CD4-positive, alpha-beta T cell treated with Interleukin-4 for 1 hour (primary cell): Measurements from ENCODE around the gene CDH12.
"Not testable (repeated sequence)": the region's sequence is repeated elsewhere in the genome, so short reads cannot be mapped to it uniquely, and the experiment has no call there.

Experiments
- DNase-seq, 2 donors: peaks; one replicate each; pipeline ENCODE4 v3.0.0-alpha.2; 2020 to 2022

Gene CDH12

DNA sequence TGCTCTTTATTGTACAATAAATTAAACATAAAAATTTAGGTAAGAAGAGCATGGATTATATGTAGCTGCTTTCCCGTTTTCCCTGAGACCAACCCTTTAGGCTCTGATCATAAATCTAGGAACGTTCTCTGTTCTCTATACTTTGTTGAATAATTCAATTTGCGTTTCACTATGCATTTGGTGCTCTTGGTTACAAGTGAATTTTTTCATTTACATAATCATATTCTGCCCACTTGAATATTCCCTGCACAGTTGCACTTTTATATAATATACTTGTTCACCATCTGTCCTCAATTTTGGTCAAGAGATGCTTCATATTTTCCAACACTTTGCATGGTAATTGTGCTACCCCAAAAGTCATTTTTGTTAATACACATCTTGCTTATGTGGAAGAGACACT lies 741.8 kb downstream of the CDH12 start:
- DNase-seq = no peak

DNA sequence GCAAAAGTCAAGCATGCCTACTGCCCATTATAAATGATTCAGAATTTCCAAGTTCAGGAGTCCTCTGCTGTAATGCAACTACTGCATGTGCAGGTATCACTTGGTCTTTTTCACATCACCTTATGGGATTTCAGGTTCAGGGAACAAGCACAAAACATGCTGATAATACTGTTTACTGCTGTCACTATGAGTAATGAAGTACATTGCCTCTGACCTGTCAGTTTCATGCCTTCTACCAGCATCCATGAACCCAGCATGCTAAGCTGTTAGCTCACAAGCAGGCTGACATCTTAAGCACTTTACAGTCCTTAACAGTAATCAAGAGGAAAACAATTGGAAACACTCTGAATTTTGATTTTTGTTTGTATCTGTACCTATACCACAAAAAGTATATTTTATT lies 743.8 kb downstream of the CDH12 start:
- no peak for DNase-seq

DNA sequence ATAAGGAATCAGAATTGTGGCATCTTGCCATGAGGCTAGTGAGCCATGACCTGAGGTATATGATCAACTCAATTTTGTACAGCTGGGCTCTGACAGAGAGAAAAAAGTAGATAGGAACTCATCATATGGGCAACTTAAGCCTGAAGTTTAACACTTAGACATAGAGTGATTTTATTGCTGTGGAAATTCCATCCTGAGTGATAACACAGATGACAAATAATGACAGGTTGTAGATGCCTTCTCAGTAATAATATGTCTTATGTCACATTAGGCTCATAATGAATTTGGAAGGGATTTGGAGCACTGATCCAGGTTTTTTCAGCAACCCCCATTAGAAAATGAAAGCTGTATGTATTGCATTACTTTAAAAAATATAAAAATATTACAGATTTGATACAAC lies 744.6 kb downstream of the CDH12 start:
- DNase-seq = no peak

DNA sequence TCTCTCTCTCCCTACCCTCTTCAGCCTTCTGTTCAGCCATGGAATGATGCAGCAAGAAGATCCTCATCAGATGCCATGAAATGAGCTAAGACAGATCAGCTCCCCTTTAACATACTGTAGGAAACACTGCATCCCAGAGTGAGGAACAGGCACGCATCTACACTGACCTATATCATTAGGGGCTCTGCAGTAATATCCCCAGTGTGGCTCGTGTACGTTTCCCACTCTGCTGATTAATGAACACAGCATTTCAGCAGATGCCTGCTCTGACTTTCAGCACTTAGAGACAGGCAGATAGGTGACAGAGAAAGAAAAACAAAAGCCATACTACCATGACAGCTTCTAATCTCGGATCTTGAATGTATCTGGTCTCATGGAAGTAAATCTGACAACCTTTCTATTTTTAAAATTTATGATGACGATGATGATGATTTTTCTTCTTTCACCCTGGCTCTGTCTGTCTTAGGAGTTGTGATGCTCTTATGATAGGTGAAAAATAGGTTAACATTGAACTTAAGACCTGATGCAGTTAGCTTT lies 750.3 kb downstream of the CDH12 start:
- no peak for DNase-seq

DNA sequence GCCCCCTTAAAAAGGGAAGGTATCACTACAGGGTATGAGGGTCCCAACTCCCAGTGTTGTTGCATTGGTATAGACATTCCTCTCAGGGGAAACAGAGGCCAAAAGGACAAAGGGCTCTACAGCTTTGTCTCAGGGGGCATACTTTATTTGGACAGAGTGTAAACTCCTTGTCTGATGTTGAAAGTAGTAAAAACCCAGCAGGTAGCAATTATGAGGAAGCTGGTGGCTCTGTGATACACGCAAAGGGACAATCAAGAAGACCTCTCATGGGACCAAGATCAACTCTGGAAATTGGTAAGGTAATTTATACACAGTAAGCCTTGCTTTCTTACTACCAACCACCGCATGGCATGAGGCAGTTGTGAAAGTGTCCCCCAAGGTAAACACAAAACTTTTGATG lies 764.6 kb downstream of the CDH12 start:
- DNase-seq = no peak

DNA sequence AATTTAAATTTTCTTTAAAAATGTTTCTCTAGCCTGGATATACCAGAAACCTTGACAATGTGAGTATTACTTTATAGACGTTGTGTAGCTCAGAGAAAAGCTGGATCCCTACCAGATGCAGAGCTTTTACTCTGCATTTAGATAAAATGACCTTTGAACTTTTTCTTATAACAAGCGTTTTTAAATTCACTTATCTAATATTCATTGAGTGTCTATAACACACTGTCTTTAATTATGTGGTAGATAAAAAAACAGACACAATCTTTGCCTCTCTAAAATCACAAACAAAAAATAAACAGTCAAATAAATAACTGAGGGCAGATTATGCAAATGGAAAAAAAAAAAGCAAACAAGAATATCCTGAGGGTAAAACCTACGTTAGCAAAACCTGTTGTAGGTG lies 773.6 kb downstream of the CDH12 start:
- no peak for DNase-seq

DNA sequence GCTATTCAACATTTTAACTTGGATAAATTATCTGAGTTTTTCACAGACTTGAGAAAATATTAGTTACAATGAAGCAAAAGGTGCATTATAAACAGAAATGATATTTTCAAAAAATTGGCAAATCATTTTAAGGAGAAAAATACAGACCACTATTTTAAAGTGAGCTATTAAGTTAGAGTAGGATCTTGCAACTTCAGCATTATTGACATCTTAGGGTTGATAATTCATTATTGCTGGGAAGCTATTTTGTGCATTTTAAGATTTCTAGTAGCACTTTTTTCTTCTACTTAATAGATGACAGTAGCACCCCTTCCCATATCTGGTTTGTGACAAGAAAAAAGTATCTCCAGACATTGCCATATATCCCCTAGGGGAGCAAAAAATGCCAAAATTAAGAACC lies 774.1 kb downstream of the CDH12 start:
- no peak for DNase-seq

DNA sequence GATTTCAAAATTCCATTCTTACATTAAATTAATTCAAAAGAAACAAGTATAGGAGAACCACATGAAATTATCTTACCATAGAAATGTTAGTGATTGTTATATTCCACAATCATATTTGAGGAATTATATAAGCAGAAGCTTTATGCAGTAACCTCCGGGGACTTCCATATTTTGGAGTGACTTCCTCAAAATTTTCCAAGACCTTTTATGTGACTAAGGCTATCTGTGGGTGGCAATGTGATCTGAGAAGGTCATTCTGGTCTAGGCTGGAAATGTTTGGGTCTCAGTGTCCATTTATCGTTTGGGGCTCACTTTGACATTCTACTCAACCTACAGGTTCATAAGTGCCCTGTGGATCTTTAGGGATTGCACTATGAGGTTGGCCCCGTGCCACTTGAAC lies 776.6 kb downstream of the CDH12 start:
- no peak for DNase-seq

DNA sequence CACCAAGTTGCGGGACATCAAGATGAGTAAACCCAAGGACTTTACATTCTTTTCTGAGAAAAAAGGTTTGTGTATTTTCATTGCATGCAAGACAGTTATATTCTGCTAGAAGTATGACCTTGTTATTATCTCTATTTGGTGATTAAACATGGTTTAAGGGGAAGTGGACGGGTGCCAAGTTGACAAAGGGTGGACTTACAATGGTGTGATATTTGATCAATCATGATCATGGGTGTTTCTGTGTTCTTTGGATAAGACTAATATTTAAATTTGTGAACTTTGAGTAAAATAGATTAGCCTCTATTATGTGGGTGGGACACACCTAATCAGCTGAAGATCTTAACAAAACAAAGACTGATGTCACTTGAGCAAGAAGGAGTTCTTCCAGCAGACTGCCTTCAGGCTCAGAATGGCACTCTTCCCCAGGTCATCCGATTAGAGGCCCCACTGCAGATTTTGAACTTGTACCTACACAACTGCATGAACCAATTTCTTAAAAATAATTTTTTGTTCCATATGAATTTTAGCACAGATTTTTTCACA lies 782.9 kb downstream of the CDH12 start:
- no peak for DNase-seq

DNA sequence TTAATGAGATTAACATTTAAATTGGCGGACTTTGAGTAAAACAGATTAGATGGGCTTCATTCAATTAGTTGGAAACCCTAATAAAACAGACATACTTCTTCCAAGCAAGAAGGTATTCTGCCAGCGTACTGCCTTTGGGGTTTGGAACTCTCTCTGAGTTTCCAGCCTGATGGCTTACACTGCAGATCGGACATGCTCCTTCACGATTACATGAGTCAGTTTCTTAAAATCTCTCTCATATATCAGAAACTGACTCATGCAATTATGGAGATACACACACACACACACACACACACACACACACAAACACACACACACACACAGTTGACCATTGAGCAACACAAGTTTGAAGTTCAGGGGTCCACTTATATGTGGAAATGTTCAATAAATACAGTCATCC lies 789.4 kb downstream of the CDH12 start:
- DNase-seq = no peak

DNA sequence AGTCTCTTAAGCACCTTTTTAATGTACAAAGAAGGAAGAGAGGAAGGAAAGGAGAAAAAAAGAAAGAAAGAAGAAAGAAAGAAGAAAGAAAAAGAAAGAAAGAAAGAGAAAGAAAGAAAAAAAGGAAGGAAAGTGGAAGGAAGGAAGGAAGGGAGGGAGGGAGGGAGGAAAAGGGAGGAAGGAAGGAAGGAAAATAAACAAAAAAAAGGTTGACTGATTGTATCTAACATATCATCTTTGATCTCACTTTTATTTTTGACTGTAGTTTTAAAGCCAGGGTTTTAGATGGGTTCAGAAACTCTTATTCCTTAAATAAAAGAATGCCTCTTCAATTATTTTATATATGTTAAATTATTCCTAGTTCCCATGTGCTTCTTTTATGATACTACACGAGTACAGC lies 794.5 kb downstream of the CDH12 start:
- DNase-seq = no peak

DNA sequence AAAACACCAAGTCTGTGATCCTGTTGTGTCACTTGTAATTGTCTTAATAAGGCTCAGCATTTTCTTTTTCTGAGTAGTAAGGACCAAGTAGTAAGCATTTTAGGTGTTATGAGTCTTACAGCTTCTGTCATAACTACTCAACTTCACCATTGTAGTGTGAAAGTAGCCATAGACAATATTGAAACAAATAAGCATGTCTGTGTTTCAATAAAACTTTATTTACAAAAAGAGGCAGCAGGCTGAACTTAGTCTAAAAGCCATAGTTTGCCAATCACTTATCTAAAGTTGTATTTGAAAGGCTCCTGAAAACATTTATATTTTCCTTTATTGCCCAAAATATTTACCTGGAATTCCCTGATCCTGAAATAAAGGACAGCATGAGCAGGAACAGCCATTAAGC lies 796.1 kb downstream of the CDH12 start:
- DNase-seq = no peak

DNA sequence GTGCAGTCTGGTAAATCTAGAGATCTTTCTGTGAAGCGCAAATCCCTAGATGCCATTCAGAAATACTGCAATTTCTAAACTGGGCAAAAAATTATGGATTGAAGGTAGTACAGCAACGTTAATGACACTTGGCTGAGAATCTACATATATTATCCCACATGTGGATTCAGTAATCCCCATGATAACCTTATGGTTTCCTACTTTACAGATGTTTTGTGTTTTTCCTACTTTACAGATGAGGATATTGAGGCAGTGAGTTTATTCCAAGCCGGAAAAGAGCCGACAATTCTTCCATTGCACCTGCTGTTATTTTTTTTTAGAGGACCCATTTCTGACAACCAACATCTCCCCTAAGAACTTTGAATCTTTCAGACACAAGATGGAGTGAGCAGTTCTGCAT lies 796.5 kb downstream of the CDH12 start:
- no peak for DNase-seq

DNA sequence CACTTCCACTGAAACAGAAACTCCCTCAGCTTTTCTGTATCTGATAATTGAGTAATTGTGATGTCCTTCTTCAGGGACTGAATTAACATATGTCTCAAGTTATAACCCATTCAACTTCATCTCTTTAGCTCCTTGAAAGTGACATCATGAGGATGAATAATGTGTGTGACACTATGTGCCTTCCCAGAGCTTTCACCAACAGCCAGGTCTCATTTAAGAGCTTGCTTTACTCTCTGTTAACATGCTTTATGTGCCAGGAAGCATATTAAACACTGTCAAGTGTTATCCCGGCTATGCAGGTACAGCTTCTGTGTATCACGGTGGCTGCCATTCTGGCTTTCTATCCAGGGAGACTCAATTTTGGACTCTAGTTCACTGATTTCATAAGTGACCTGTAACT lies 799.9 kb downstream of the CDH12 start:
- DNase-seq = no peak

DNA sequence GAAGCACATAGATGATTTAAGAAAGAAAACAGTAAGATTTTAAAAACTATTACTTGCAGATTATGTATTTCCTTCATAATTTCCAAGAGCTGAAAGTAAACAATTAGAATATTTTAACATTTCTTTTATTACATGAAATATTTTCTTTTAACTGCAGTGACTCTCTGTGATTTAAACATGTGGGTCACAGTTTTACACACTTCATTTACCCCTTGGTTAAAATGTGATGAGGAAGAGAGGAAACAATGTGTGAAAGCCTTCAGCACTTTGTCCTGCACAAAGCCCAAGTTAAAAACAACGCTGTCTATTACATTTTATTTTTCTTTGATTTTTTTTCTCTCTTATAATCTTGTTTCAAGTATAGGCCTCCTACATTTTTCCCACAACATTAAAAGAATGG lies 801.3 kb downstream of the CDH12 start:
- DNase-seq = no peak

DNA sequence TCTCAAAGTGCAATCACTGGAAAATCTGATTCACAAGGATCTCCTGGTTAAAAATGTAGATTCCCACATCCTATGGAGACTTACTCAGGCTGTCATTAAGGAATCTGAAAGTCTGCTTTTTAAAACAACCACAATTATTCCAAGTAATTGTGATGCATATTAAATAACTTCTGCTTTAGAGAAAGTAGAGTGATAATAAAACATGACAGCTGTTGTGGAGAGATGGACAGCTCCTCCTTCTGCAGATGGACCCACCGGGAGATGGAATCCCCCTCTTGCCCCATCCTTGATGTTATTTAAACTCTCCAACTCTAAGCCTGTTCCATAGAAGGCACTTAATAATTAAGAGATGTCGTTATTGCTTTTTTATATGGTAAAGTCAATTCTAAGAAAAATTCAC lies 802.2 kb downstream of the CDH12 start:
- DNase-seq = no peak

DNA sequence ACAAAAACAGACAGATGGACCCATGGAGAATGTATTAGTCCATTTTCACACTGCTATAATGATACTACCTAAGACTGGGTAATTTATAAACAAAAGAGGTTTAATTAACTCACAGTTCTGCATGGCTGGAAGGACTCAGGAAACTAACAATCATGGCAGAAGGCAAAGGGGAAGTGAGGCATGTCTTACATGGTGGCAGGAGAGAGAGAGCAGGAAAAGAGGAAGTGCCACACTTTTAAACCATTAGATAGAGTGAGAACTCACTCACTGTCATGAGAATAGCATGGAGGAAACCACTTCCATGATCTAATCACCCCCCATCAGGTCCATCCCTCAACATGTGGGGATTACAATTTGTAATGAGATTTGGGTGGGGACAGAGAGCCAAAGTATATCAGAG lies 808.9 kb downstream of the CDH12 start:
- no peak for DNase-seq

DNA sequence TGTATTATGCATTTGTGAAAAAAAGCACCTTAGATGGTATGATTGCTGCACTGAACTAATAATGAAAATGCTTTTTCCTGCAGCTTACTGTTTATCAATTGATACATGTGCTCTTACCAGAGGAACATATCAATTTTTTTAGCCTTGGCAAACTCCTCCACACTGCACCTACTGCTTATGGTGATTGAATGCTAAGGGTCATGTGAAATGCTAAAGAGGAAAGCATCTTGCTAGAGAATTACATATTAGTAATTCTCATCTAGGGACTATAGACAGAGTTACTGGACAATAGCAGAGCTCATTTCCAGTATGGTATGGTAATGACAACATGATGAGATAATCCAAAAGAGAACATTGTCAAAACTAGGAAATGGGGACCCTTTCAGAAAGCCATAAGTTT lies 817.1 kb downstream of the CDH12 start:
- DNase-seq = no peak

DNA sequence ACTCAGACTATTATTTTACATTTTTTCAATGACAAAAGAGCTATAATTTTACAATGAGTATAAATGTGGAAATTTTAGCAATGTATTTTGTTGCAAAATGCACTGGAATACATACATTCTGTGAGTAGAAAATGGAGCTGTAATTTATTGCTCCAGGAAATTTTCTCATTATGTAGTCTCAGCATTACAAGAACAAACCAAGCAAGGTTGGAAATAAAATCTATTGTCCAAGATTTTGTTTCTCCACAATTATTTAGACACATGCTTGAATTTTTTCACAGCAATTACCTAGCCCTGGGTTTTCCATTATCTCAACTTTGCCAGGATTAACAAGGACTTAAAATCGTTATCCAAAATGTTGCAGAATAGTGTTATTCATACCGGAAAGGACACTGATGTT lies 820.1 kb downstream of the CDH12 start:
- no peak for DNase-seq

DNA sequence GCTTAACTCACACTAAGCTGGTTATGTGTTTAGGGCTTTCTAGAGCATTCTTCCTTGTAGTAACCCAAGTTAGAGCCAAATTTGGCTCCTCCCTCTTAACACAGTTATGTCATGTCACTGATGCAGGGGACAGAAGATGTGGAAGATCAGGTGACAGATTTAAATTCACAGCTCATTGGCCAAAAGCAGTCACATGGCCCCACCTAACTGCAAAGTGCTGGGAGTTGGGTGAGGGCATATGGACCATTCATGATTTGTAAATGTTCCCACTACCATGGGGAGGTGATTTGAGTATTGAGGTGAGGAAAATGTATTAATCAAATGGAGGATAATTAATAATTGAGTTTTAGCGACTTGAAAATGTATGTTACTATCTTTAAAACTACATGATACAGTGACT lies 829.4 kb downstream of the CDH12 start:
- no peak for DNase-seq

DNA sequence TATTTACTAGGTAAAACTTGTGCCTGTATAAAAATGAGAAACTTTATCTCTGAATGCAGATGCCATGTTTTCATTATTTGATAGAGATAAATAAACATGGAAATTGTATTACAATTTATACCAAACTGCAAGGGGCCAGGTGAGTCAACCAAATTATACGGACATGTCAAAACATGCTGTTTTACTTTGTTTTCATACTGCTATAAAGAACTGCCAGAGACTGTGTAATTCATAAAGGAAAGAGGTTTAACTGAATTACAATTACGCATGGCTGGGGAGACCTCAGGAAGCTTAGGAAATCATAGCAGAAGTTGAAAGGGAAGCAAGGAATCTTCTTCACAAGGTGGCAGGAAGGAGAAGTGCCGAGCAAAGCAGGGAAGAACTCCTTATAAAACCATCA lies 840.3 kb downstream of the CDH12 start:
- not testable (repeated sequence) for DNase-seq

DNA sequence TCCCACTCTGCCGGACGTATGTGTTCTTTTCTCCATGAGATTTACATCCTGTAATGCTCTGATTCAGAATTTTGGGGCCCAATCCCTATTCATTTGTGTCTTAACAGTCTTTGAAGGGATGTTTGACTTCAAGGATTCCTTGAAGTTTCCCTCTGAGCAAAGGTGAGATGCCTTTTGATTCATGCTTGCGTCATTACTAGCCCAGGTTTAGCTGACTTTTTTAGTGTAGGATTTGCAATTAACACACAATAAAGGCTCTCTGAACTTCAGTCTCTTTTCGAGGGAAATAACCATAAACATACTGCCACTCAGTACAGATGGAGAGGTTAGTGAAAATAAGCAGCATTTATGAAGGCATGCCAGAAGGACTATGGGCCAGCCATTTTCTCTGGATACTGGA lies 842.3 kb downstream of the CDH12 start:
- DNase-seq = not testable (repeated sequence)

DNA sequence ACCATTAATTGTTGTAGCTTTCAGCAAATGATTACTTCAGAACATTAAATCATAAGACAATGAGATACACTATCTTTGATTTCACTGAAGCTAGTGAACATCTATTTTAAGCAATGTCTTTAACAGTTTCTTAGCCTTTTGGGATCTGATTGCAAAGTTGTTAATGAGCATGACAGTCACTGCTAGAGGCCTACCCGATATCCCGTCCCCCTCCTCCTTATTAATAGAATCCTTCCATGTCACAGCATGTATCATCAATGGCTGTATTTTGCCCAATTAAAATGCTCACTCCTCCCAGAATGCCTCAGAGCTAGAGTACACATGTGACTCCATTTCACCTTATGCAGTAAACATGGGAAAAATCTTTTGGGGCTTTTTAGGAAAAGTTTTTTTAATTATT lies 852.0 kb downstream of the CDH12 start:
- DNase-seq = not testable (repeated sequence)

DNA sequence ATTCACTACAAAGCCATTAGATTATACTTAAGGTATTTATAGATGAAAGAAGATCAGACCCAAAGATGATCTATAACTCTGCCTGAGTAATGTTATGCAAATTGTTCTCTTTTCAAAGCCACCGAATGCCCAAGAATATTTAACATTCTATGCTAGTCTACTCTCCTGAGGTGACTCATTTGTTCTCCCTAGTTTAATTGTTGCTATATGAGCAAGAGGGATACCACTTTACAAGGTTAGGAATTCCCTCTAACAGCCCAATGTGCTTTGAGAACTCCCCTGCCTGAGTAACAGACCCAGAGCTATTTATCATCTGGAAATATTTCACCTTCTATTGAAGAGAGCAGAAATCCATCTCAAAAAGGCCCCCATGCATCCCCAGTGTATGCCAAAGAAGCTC lies 867.3 kb downstream of the CDH12 start:
- not testable (repeated sequence) for DNase-seq

DNA sequence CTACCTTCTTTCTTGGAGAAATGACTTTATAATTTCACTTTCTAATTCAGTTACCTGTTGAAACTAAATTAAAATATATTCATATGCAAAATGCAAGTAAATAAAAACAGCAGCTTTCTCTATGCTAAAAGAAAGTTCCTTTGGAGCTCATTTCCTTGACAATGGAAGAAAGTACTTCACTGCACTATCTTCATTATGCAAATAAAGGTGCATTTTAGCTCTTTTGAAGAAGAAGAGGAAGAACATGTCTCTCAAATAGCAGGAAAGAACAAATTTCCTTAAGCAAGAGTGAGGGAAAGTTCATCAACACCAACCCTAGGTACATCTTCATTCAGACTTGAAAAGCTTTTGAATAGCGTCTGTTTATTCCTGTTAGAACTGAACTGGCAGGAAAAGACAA lies 901.6 kb downstream of the CDH12 start:
- DNase-seq = not testable (repeated sequence)

DNA sequence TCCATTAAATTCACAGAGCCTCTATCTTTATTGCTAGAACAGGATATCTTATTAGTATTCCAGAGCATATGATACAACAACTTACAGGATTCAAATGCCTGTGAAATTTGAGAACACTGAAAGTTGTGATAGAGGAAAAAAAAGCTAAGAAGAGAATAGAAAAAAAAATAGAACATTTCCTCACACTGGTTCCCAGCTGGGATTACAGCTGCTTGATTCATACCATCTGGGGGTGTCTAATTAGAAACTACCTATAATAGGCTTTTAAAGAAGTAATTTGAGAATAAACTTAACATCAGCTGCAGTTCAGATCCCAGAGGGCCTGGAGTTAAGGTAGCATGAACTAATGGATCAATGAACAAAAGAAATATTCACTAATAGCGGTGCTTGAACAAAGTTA lies 922.0 kb downstream of the CDH12 start:
- DNase-seq = no peak
